HEK293 (cell line): ENCODE results near the gene DYNLT3.

Experiments
- CTCF ChIA-PET: fragments of 350-600 bp; formaldehyde crosslinking; extraction: SDS; loops from one replicate; lab custom pipeline; 2021; ENCODE audit warnings: antibody characterized with exemption; lab: Yijun Ruan, JAX
- POLR2A ChIA-PET: fragments of 300-600 bp; formaldehyde crosslinking; extraction: SDS; loops from one replicate; lab custom pipeline; 2020; ENCODE audit warnings: antibody characterized with exemption, inconsistent platforms; lab: Yijun Ruan, JAX
- H3K27ac ChIP-seq: fragments of 200-500 bp; sonication (Bioruptor generic); 2 replicates; pipeline ENCODE4 v1.5.1; 2014; ENCODE audit warnings: low read depth, low read length, control low read depth, inconsistent platforms; ENCODE audit errors: extremely low read depth
- H3K36me3 ChIP-seq, 2 experiments: fragments of 200-500 bp in 1 of 2; sonication (Bioruptor generic) in 1 of 2; 1 replicate in 1 of 2; 2 replicates in 1 of 2; pipeline ENCODE4 v1.5.1; 2014 to 2017; ENCODE audit warnings: inconsistent platforms in 2 of 2, low read length in 2 of 2; ENCODE audit not compliant: control insufficient read depth in 2 of 2, insufficient read depth in 1 of 2
- H3K4me1 ChIP-seq: fragments of 200-500 bp; sonication (Bioruptor generic); 2 replicates; pipeline ENCODE4 v1.5.1; 2014; ENCODE audit warnings: mild to moderate bottlenecking, low read length, inconsistent platforms; ENCODE audit not compliant: control insufficient read depth, insufficient read depth
- H3K4me3 ChIP-seq: 2 replicates; pipeline ENCODE4 v1.5.1; 2011; ENCODE audit warnings: low read depth, mild to moderate bottlenecking, control low read depth, low read length, moderate library complexity
- H3K9me3 ChIP-seq: fragments of 200-500 bp; sonication (Bioruptor generic); 2 replicates; pipeline ENCODE4 v1.5.1; 2014; ENCODE audit warnings: low read depth, low read length, inconsistent platforms; ENCODE audit not compliant: control insufficient read depth, insufficient read depth
- ATF2 ChIP-seq: fragments of 450-650 bp; formaldehyde crosslinking; IDR thresholded peaks from 2 replicates; pipeline ENCODE4 v1.5.1; 2016; ENCODE audit warnings: missing biosample characterization, missing genetic modification characterization, low read depth
- BCL6B ChIP-seq: fragments of 450-650 bp; formaldehyde crosslinking; IDR thresholded peaks from 2 replicates; pipeline ENCODE4 v1.5.1; 2017; ENCODE audit warnings: missing biosample characterization, missing genetic modification characterization
- IKZF3 ChIP-seq: fragments of 450-650 bp; IDR thresholded peaks from 2 replicates; pipeline ENCODE4 v1.5.0; 2018; ENCODE audit warnings: missing biosample characterization, mild to moderate bottlenecking, missing genetic modification characterization, moderate library complexity
- KLF10 ChIP-seq: fragments of 450-650 bp; IDR thresholded peaks from 2 replicates; pipeline ENCODE4 v1.5.1; 2018; ENCODE audit warnings: missing biosample characterization, mild to moderate bottlenecking, missing genetic modification characterization
- ZBTB10 ChIP-seq: fragments of 450-650 bp; formaldehyde crosslinking; IDR thresholded peaks from 2 replicates; pipeline ENCODE4 v1.5.1; 2016; ENCODE audit warnings: missing biosample characterization, missing genetic modification characterization
- ZBTB11 ChIP-seq: fragments of 450-650 bp; formaldehyde crosslinking; conservative IDR thresholded peaks from 2 replicates; pipeline ENCODE4 v1.5.1; 2016; ENCODE audit warnings: low read depth, missing biosample characterization, missing genetic modification characterization
- ZNF16 ChIP-seq: fragments of 450-650 bp; formaldehyde crosslinking; IDR thresholded peaks from 2 replicates; pipeline ENCODE4 v1.5.1; 2016; ENCODE audit warnings: low read depth, missing biosample characterization, missing genetic modification characterization
- ZNF18 ChIP-seq: fragments of 450-650 bp; formaldehyde crosslinking; IDR thresholded peaks from 2 replicates; pipeline ENCODE4 v1.5.1; 2016; ENCODE audit warnings: missing biosample characterization, missing genetic modification characterization
- ZNF26 ChIP-seq: fragments of 450-650 bp; formaldehyde crosslinking; IDR thresholded peaks from 2 replicates; pipeline ENCODE4 v1.5.1; 2016; ENCODE audit warnings: missing biosample characterization, missing genetic modification characterization
- ZNF302 ChIP-seq: fragments of 450-650 bp; formaldehyde crosslinking; IDR thresholded peaks from 2 replicates; pipeline ENCODE4 v1.5.1; 2016; ENCODE audit warnings: missing biosample characterization, missing genetic modification characterization, low read depth
- ZNF341 ChIP-seq: fragments of 450-650 bp; formaldehyde crosslinking; IDR thresholded peaks from 2 replicates; pipeline ENCODE4; 2016; ENCODE audit warnings: low read depth, missing biosample characterization, missing genetic modification characterization
- ZNF426 ChIP-seq: fragments of 450-650 bp; formaldehyde crosslinking; IDR thresholded peaks from 2 replicates; pipeline ENCODE4 v1.5.1; 2017; ENCODE audit warnings: missing biosample characterization, missing genetic modification characterization, mild to moderate bottlenecking, inconsistent platforms, moderate library complexity
- ZNF560 ChIP-seq: fragments of 450-650 bp; formaldehyde crosslinking; IDR thresholded peaks from 2 replicates; pipeline ENCODE4 v1.5.1; 2017; ENCODE audit warnings: missing biosample characterization, missing genetic modification characterization, borderline replicate concordance
- ZNF623 ChIP-seq: fragments of 450-650 bp; formaldehyde crosslinking; IDR thresholded peaks from 2 replicates; pipeline ENCODE4 v1.5.1; 2016; ENCODE audit warnings: missing biosample characterization, missing genetic modification characterization
- ZNF654 ChIP-seq: fragments of 450-650 bp; formaldehyde crosslinking; IDR thresholded peaks from 2 replicates; pipeline ENCODE4 v1.5.1; 2016; ENCODE audit warnings: low read depth, missing biosample characterization, missing genetic modification characterization
- ZNF658 ChIP-seq: fragments of 450-650 bp; formaldehyde crosslinking; IDR thresholded peaks from 2 replicates; pipeline ENCODE4; 2016; ENCODE audit warnings: missing biosample characterization, missing genetic modification characterization
- ZNF660 ChIP-seq: fragments of 450-650 bp; IDR thresholded peaks from 2 replicates; pipeline ENCODE4 v1.5.1; 2018; ENCODE audit warnings: missing biosample characterization, mild to moderate bottlenecking, missing genetic modification characterization
- ZNF704 ChIP-seq: fragments of 450-650 bp; formaldehyde crosslinking; IDR thresholded peaks from 2 replicates; pipeline ENCODE4 v1.5.1; 2016; ENCODE audit warnings: missing biosample characterization, missing genetic modification characterization

DYNLT3 gene

GRCh38 chrX:37796805-37797204, 50.6 kb downstream of the DYNLT3 start:
- H3K4me1 ChIP-seq, result no peaks in the 10 kb centered on the region
- H3K36me3 ChIP-seq, result no peaks in the 10 kb centered on the region
- TF ChIP-seq ZNF16 (no peak), IKZF3 (tag by site-specific recombination) (no peak), ZNF623 (tag by site-specific recombination) (no peak), ZNF302 (tag by site-specific recombination) (no peak), BCL6B (tag by site-specific recombination) (no peak), KLF10 (tag by site-specific recombination) (no peak), ZNF426 (tag by site-specific recombination) (no peak), ZNF26 (tag by site-specific recombination) (no peak), ZNF704 (tag by site-specific recombination) (no peak), ZBTB10 (no peak), ZBTB11 (tag by site-specific recombination) (no peak), ZNF18 (no peak), ZNF658 (no peak), ZNF560 (no peak), ZNF341 (tag by site-specific recombination) (no peak), ATF2 (no peak), ZNF654 (tag by site-specific recombination) (no peak), ZNF660 (no peak)
- ChIA-PET POLR2A (no interaction called here), CTCF (no interaction called here)
- H3K4me3 ChIP-seq, result no peak overlapping the region
- H3K9me3 ChIP-seq, result no peaks in the 10 kb centered on the region
- no peak overlapping the region for H3K27ac ChIP-seq
